Epithelial cell of proximal tubule (primary cell): ENCODE data around the gene RDH5. TPM values are rescaled to one million over a fixed set of nuclear protein-coding genes. Genes with fewer than 3 reads are reported as not detected.

Experiments
- DNase-seq: peaks from one replicate; pipeline ENCODE4 v3.0.0-alpha.2; 2011; ENCODE audit warnings: low read depth
- H3K4me3 ChIP-seq: 2 replicates; pipeline ENCODE4 v1.5.1; 2011; ENCODE audit warnings: low read depth, mild to moderate bottlenecking, low read length
- total RNA-seq: library from RNA; depleted of rRNA; stranded (reverse); fragments of >200 nt; gene quantifications from 2 replicates; pipeline ENCODE4 v1.2.3, GENCODE V29; 2015
- TF ChIP-seq, protein P1 (sequence below): conservative IDR thresholded peaks from 2 replicates; pipeline ENCODE4 v1.5.1; 2012; ENCODE audit warnings: low read depth, mild to moderate bottlenecking, low read length

RDH5 gene
- total RNA-seq, 1 donor from 2014 or later, result 2.5 TPM

DNA sequence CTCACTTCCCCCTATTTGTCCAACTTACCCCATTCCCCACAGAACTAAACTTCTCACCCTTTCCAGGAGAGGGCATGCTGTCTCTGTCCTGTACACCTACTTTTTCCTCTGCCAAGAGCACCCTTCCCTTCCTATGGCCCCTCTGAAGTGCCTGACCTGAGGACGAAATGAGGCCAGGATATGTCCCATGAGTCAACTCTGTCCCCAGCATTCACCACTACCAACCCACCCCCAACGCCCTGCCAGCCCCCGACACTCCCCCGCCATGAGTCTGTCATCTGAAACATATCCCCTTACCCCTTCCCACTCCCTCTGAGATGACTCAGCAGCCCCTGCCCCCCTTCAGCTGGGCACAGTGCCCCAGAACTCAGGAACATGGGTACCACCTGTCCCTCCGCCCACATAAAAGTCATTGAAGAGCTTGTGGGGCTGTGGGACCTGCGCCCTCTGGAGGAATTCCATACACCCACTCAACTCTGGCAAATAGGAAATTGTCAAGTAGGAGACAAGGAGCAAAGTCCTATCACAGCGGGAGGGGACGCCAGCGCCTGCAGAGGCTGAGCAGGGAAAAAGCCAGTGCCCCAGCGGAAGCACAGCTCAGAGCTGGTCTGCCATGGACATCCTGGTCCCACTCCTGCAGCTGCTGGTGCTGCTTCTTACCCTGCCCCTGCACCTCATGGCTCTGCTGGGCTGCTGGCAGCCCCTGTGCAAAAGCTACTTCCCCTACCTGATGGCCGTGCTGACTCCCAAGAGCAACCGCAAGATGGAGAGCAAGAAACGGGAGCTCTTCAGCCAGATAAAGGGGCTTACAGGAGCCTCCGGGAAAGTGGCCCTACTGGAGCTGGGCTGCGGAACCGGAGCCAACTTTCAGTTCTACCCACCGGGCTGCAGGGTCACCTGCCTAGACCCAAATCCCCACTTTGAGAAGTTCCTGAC lies 38.8 kb upstream of the RDH5 start:
- peak; percentile 69 for DNase-seq
- peak overlapping the region; percentile 78 for H3K4me3 ChIP-seq
- TF ChIP-seq, protein P1, sequence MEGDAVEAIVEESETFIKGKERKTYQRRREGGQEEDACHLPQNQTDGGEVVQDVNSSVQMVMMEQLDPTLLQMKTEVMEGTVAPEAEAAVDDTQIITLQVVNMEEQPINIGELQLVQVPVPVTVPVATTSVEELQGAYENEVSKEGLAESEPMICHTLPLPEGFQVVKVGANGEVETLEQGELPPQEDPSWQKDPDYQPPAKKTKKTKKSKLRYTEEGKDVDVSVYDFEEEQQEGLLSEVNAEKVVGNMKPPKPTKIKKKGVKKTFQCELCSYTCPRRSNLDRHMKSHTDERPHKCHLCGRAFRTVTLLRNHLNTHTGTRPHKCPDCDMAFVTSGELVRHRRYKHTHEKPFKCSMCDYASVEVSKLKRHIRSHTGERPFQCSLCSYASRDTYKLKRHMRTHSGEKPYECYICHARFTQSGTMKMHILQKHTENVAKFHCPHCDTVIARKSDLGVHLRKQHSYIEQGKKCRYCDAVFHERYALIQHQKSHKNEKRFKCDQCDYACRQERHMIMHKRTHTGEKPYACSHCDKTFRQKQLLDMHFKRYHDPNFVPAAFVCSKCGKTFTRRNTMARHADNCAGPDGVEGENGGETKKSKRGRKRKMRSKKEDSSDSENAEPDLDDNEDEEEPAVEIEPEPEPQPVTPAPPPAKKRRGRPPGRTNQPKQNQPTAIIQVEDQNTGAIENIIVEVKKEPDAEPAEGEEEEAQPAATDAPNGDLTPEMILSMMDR, result peak; percentile 60

DNA sequence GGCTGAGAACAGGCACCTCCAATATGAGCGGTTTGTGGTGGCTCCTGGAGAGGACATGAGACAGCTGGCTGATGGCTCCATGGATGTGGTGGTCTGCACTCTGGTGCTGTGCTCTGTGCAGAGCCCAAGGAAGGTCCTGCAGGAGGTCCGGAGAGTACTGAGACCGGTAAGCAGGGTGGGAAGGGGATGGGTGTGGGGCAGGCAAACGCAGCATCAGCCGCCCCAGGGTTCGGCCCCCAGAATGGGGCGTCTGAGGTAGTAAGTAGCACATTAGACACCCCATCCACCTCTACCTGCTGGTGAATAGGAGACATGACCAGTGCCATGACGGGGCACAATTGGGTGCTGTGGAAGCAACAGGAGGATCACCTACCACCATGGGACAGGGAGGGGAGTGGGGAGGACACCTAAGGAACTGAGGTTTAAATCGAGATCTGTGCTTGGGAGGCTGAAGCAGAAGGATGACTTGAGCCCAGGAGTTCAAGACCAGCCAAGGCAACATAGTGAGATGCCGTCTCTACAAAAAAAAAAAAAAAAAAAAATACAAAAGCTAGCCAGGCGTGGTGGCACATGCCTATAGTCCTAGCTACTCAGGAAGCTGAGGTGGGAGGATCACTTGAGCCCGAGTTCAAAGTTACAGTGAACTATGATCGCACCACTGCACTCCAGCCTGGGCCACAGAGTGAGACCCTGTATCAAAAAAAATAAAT lies 38.0 kb upstream of the RDH5 start:
- TF ChIP-seq, protein P1, result no peak
- peak overlapping the region; percentile 78 for H3K4me3 ChIP-seq
- DNase-seq, result no peak

DNA sequence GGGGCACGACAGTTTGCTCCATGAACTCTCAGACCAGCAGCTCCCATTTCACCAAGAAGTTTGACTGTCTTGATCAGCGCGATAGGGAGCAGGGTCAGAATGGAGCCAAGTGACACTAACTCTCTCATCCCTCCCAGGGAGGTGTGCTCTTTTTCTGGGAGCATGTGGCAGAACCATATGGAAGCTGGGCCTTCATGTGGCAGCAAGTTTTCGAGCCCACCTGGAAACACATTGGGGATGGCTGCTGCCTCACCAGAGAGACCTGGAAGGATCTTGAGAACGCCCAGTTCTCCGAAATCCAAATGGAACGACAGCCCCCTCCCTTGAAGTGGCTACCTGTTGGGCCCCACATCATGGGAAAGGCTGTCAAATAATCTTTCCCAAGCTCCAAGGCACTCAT lies 36.5 kb upstream of the RDH5 start:
- TF ChIP-seq, protein P1, result no peak
- no peak for DNase-seq
- no peak overlapping the region for H3K4me3 ChIP-seq

DNA sequence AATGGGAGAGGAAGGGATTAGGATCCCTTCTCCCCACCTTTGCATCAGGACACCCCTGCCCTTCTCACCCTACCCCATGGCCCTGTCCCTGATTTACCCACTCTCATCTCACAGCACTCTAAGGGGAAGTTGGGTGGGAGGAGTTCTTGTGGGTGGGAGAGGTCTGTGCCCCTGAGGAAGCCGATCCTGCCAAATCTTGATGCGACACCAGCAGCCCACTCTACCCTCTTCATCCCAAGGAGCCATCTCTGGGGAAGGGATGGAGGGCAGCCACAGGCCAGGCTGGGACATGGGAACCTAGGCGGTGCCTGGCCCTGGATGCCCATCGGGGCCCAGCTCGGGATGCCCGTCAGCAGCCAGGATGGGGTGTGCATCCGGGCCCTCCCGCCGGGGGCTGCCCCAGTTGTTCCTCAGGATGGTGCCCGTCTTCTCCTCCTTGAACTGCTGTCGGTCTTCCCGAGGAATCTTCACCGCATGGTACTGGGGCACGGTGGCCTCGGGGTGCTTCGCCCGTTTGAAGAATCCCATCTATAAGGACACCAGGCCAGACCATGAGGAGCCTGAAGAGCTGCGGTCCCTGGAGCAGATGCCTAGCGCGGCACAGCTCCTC lies 35.3 kb upstream of the RDH5 start:
- TF ChIP-seq, protein P1, result no peak
- no peak overlapping the region for H3K4me3 ChIP-seq

GRCh38 chr12:55685671-55686070 lies 34.5 kb upstream of the RDH5 start:
- H3K4me3 ChIP-seq, result no peak overlapping the region
- DNase-seq, result no peak
- TF ChIP-seq, protein P1, result no peak

More for the DNA sequence above, 35.3 kb upstream of the RDH5 start:
- DNase-seq, result no peak

- H3K4me3 ChIP-seq, result no peak overlapping the region
- DNase-seq, result no peak
- TF ChIP-seq, protein P1, result no peak
These were observed 33.7 kb upstream of the RDH5 start for GRCh38 chr12:55686366-55687010.
